ENCODE measurements around the gene ABCA4. TPM values are rescaled to one million over a fixed set of nuclear protein-coding genes. Genes with fewer than 3 reads are reported as not detected.
"Not testable (repeated sequence)": the region's sequence is repeated elsewhere in the genome, so short reads cannot be mapped to it uniquely, and the experiment has no call there.

Gene ABCA4
- under 1 TPM; 0.10 to 0.14 TPM for total RNA-seq

DNA sequence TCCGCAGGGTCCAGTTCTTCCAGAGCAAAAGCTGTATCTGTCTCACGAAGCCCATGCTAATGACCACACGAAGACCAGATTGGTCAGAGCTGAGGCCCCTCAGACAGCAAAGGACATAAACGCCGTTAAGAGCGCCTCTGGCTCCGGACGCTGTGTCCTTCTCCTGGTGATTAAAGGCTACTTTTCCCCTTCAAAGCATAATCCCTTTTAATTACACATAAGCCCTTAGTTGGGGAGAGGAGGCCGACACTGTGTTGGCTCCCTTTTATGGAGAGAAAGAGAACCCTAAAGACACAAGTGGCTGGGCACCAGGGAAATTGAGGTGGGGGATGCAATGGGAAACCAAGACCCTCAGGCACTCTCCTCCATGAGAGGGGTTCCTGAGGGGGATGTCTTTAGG is at the start of gene ABCA4:
Gene ABCA4, minus strand, starts transcription at position 158 of the 400 bp plus-strand sequence. Its CDS starts 103 bp downstream, at position 55.
- CTCF ChIA-PET: no interaction called here
- intact Hi-C loops (cut with micrococcal nuclease): no loop called here

DNA sequence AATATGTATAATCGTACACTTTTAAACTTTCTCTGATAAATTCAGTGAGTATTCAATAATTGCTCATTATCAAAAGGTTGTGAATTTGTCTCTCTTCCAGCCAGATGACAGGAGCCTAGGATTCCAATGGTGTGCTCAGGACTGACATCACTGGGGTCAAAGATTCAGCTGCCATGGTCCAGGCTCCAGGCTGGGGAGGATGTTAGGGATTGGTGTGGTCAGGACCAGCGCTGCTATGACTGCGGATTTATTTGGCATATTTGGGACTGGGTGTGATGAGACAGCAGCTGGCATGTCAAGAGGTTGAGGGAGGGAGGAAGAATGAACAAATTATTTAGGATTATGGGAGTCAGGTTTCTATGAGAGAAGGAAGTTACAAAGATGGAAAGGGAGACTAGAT is 48.2 kb upstream of the ABCA4 start:
- H3K4me3 Mint-ChIP-seq: no peak overlapping the region
- no peaks in the 10 kb centered on the region for H3K4me1 Mint-ChIP-seq (ENCODE audit: low read depth)
- no peaks in the 10 kb centered on the region for H3K9me3 Mint-ChIP-seq
- H3K27ac Mint-ChIP-seq: no peak overlapping the region
- no peaks in the 10 kb centered on the region for H3K36me3 Mint-ChIP-seq (ENCODE audit: low read depth)
- CTCF ChIA-PET: no interaction called here
- no peak for DNase-seq
- peaks cover 9% of the 10 kb centered on the region for H3K27me3 Mint-ChIP-seq (ENCODE audit: low read depth)
- intact Hi-C loops (cut with micrococcal nuclease): no loop called here

More for the DNA sequence above, at the start of gene ABCA4:
- no peaks in the 10 kb centered on the region for H3K9me3 Mint-ChIP-seq
- H3K4me3 Mint-ChIP-seq: no peak within 1 kb of the TSS
- DNase-seq: no peak
- no peak within 1 kb of the TSS for H3K27ac Mint-ChIP-seq
- H3K27me3 Mint-ChIP-seq (ENCODE audit: low read depth): peaks cover 3% of the 10 kb centered on the region
- no peaks in the 10 kb centered on the region for H3K36me3 Mint-ChIP-seq (ENCODE audit: low read depth)
- no peaks in the 10 kb centered on the region for H3K4me1 Mint-ChIP-seq (ENCODE audit: low read depth)

DNA sequence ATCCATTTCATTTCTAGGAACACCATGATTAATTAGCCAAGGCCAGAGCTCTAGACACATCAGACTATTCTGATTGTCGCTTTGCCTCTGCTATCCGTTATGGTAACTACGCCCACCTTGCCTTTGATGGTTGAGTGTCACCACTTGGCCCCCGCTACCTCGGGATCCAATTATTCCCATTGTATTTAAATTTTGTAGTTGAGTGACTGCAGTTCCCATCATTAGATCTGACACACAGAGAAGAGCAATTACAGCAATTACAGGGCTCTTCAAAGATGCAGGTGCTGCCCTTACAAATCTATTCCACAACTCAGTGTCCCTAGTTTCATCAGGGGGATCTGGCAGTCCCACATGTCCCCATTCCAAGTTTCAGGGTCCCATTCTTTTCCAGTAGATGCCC is 44.9 kb upstream of the ABCA4 start:
- no peaks in the 10 kb centered on the region for H3K36me3 Mint-ChIP-seq (ENCODE audit: low read depth)
- intact Hi-C loops (cut with micrococcal nuclease): no loop called here
- peaks cover 18% of the 10 kb centered on the region for H3K27me3 Mint-ChIP-seq (ENCODE audit: low read depth)
- H3K27ac Mint-ChIP-seq: no peak overlapping the region
- DNase-seq: no peak
- H3K4me1 Mint-ChIP-seq (ENCODE audit: low read depth): no peaks in the 10 kb centered on the region
- no peak overlapping the region for H3K4me3 Mint-ChIP-seq
- H3K9me3 Mint-ChIP-seq: no peaks in the 10 kb centered on the region
- CTCF ChIA-PET: no interaction called here

DNA sequence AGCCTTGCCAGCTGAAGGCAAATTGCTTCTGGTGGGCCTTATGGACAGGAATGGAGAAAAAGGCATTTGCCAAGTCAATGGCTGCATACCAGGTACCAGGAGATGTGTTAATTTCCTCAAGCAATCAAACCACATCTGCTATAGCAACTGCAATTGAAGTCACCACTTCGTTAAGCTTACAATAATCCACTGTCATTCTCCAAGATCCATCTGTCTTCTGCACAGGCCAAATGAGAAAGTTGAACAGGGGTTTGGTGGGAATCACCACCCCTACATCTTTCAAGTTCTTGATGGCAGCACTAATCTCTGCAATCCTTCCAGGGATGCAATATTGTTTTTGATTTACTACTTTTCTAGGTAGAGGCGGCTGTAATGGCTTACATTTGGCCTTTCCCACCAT is 43.9 kb upstream of the ABCA4 start:
- intact Hi-C loops (cut with micrococcal nuclease); DNase-seq; H3K27ac Mint-ChIP-seq; H3K4me3 Mint-ChIP-seq; CTCF ChIA-PET; H3K4me1 Mint-ChIP-seq (ENCODE audit: low read depth); H3K36me3 Mint-ChIP-seq (ENCODE audit: low read depth); H3K9me3 Mint-ChIP-seq: not testable (repeated sequence)
- peaks cover 20% of the 10 kb centered on the region for H3K27me3 Mint-ChIP-seq (ENCODE audit: low read depth)

DNA sequence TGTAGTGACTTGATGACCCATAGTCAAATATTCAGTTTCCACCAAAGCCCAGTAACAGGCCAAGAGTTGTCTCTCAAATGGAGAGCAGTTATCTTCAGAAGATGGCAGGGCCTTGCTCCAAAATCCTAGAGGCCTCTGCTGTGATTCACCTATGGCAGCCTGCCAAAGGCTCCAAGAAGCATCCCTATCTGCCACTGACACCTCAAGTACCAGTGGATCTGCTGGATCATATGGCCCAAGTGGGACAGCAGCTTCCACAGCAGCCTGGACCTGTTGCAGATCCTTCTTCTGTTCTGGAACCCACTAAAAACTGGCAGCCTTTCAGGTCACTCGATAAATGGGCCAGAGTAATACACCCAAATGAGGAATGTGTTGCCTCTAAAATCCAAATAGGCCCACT is 43.2 kb upstream of the ABCA4 start:
- H3K27ac Mint-ChIP-seq; H3K36me3 Mint-ChIP-seq (ENCODE audit: low read depth); H3K9me3 Mint-ChIP-seq; intact Hi-C loops (cut with micrococcal nuclease); DNase-seq; H3K4me3 Mint-ChIP-seq; CTCF ChIA-PET; H3K4me1 Mint-ChIP-seq (ENCODE audit: low read depth): not testable (repeated sequence)
- peaks cover 18% of the 10 kb centered on the region for H3K27me3 Mint-ChIP-seq (ENCODE audit: low read depth)

DNA sequence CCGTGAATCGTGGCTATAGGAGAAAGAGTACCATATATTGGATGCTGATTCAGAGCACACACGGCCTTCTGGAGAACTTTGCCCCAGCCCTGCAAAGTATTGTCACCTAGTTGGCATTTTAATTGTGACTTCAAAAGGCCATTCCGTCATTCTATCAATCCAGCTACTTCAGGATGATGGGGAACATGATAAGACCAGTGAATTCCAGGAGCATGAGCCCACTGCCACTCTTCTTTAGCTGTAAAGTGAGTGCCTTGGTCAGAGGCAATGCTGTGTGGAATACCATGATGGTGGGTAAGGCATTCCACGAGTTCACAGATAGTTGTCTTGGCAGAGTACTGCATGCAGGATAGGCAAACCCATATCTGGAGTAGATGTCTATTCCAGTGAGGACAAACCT is 42.3 kb upstream of the ABCA4 start:
- H3K9me3 Mint-ChIP-seq; DNase-seq; H3K4me1 Mint-ChIP-seq (ENCODE audit: low read depth); CTCF ChIA-PET; intact Hi-C loops (cut with micrococcal nuclease); H3K4me3 Mint-ChIP-seq; H3K36me3 Mint-ChIP-seq (ENCODE audit: low read depth); H3K27ac Mint-ChIP-seq: not testable (repeated sequence)
- H3K27me3 Mint-ChIP-seq (ENCODE audit: low read depth): peaks cover 20% of the 10 kb centered on the region

DNA sequence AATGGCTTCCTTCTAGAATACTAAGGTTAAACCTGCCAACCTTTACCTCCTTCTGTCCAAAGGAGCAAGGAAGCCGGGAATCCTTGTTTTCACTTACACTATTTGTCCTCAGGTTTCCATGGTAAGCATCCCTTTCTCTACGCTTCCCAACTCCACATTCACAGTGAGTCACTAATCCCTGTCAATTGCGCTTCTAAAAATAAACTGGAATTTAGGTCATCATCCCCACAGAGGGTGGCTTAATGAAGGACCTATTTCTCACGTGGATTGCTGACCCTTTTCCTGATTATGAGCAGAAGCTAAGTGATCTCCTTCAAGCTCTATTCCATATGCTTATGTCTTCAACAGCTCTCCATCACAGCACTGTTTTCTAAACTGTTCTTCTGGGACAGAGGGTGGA is 39.9 kb upstream of the ABCA4 start:
- Mint-ChIP-seq H3K9me3 (no peaks in the 10 kb centered on the region), H3K27me3 (ENCODE audit: low read depth) (peaks cover 17% of the 10 kb centered on the region), H3K4me3 (no peak overlapping the region), H3K36me3 (ENCODE audit: low read depth) (no peaks in the 10 kb centered on the region), H3K4me1 (ENCODE audit: low read depth) (no peaks in the 10 kb centered on the region), H3K27ac (no peak overlapping the region)
- CTCF ChIA-PET: no interaction called here
- intact Hi-C loops (cut with micrococcal nuclease): no loop called here
- no peak for DNase-seq

DNA sequence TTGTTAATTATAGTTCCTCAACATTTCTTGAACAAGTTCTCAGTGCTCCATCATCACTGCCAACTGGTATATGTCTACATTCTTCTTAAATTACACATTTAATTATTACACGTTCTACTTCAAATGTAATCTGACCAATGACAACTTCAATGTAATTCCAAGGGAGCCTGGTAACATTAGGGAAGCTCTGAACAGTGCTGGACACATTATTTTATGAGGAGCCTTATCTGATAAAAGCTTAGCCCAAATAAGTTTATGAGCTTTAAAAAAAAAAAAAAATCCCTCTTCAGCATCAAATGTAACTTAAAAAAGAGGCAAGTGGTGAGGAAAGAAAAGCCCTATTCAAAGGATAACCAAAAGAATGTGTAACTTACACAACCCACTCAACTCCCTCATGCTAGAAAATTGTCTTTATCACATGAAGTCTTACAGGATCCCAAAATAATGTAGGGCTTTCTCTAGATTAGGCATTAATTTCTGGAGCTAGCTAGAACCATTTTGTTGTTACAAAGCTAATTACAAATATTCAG is 35.2 kb upstream of the ABCA4 start:
- Mint-ChIP-seq H3K4me1 (ENCODE audit: low read depth) (no peaks in the 10 kb centered on the region), H3K36me3 (ENCODE audit: low read depth) (no peaks in the 10 kb centered on the region), H3K9me3 (no peaks in the 10 kb centered on the region), H3K4me3 (no peak overlapping the region), H3K27ac (no peak overlapping the region), H3K27me3 (ENCODE audit: low read depth) (peaks cover 7% of the 10 kb centered on the region)
- intact Hi-C loops (cut with micrococcal nuclease): no loop called here
- DNase-seq: no peak
- CTCF ChIA-PET: interaction anchor here (0.6 kb wide), 1 partner anchor 46 kb away, joined by 3 read pairs; no protein-coding TSS in a partner anchor

DNA sequence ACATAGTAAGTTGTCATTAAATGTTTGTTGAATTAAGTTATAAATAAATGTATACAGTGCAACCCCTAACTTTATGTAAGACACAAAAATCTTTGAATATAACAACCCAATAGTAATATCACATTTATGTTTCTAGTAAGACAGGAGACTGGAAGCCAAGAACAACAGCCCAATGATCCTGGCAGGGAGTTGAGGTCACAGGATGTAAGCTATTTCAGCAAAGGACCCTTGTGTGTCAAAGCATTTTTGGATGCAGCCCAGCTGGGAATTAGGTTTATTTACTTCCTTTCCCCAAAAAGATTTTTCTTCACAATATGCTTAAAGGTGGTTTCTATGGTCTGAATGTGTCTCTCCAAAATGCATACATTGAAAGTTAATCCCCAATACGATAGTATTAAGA is 34.0 kb upstream of the ABCA4 start:
- no peaks in the 10 kb centered on the region for H3K36me3 Mint-ChIP-seq (ENCODE audit: low read depth)
- CTCF ChIA-PET: interaction anchor here (0.6 kb wide), 1 partner anchor 119 kb away, joined by 3 read pairs; no protein-coding TSS in a partner anchor
- H3K4me1 Mint-ChIP-seq (ENCODE audit: low read depth): no peaks in the 10 kb centered on the region
- DNase-seq: no peak
- intact Hi-C loops (cut with micrococcal nuclease): no loop called here
- peaks cover 3% of the 10 kb centered on the region for H3K27me3 Mint-ChIP-seq (ENCODE audit: low read depth)
- H3K9me3 Mint-ChIP-seq: no peaks in the 10 kb centered on the region
- no peak overlapping the region for H3K4me3 Mint-ChIP-seq
- no peak overlapping the region for H3K27ac Mint-ChIP-seq

DNA sequence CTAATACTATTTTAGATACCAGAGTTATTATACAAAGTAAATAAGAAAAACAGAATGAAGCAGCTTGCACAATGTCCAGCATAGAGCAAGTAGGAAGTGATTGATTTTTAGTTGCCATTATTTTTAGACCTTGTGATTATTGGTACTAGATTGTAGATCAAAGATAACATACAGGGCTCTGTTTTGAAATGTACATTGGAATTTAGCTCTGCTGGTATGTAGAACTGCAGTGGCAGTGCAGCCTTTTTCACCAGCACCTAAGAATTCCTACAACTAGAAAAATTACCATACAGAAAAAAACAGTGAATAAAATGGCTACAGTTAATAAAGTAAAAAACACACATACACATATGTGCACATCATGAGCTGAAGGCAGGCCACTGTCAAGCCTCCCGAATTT is 32.2 kb upstream of the ABCA4 start:
- no peak overlapping the region for H3K27ac Mint-ChIP-seq
- H3K27me3 Mint-ChIP-seq (ENCODE audit: low read depth): no peaks in the 10 kb centered on the region
- no peaks in the 10 kb centered on the region for H3K36me3 Mint-ChIP-seq (ENCODE audit: low read depth)
- H3K4me1 Mint-ChIP-seq (ENCODE audit: low read depth): no peaks in the 10 kb centered on the region
- intact Hi-C loops (cut with micrococcal nuclease): no loop called here
- no peaks in the 10 kb centered on the region for H3K9me3 Mint-ChIP-seq
- DNase-seq: no peak
- no peak overlapping the region for H3K4me3 Mint-ChIP-seq
- CTCF ChIA-PET: no interaction called here

DNA sequence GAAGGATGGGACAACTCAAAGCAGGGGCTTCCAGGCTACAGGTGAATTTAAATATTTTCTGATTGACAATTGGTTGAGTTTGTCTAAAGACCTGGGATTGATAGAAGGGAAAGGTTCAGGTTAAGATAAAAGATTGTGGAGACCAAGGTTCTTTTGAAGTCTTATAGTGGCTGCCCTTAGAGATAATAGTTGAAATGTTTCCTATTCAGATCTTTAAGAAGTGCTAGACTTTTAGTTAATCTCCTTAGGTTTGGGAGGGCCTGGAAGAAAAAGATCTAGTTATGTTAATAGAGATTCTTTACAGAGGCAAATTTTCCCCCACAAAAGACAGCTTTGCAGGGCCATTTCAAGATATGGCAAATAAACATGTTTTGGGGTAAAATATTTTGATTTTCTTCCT is 28.2 kb upstream of the ABCA4 start:
- H3K9me3 Mint-ChIP-seq; intact Hi-C loops (cut with micrococcal nuclease); H3K36me3 Mint-ChIP-seq (ENCODE audit: low read depth); H3K4me3 Mint-ChIP-seq; DNase-seq; H3K27ac Mint-ChIP-seq; H3K4me1 Mint-ChIP-seq (ENCODE audit: low read depth); H3K27me3 Mint-ChIP-seq (ENCODE audit: low read depth); CTCF ChIA-PET: not testable (repeated sequence)

DNA sequence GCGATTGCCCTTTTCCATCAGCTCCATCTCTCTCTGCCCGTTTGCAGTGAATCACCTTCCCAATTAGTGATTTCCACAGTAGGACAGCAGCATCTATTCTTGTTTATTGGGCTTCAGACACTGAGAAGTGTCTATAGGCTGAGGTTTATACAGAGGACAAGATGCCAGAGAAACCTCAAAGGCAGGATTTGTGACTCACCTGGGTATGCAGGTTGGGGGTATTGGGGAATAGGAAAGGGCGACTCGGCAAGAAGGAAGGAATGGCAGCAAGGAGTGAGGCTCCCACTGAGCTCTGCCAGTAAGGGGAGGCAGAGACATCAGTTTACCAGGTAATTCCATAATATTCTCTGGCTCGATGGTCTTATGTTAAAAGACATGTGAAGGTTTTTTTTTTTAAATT is 25.3 kb upstream of the ABCA4 start:
- no peaks in the 10 kb centered on the region for H3K27me3 Mint-ChIP-seq (ENCODE audit: low read depth)
- no peaks in the 10 kb centered on the region for H3K4me1 Mint-ChIP-seq (ENCODE audit: low read depth)
- H3K36me3 Mint-ChIP-seq (ENCODE audit: low read depth): no peaks in the 10 kb centered on the region
- DNase-seq: no peak
- no peak overlapping the region for H3K27ac Mint-ChIP-seq
- CTCF ChIA-PET: no interaction called here
- intact Hi-C loops (cut with micrococcal nuclease): no loop called here
- H3K4me3 Mint-ChIP-seq: no peak overlapping the region
- no peaks in the 10 kb centered on the region for H3K9me3 Mint-ChIP-seq

DNA sequence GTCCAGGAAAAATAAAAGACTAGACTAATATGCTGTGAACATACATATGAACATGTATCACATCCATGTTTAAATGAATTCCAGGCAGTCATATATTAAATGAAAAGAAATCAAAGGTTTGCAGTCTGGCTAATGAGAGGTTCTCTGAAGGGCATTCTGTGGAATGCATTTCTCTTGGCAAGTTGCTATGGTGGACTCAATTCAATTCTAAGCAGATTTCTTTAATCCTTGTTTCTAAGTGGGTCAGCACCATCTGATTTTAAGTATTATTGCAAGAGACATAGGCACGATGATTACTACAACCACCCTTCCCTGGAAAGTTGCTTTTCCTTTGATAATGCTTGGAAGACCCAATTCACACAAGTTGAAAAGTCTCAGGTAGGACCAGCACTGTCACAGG is 23.9 kb upstream of the ABCA4 start:
- Mint-ChIP-seq H3K27me3 (ENCODE audit: low read depth) (no peaks in the 10 kb centered on the region), H3K9me3 (no peaks in the 10 kb centered on the region), H3K4me3 (no peak overlapping the region), H3K4me1 (ENCODE audit: low read depth) (no peaks in the 10 kb centered on the region), H3K36me3 (ENCODE audit: low read depth) (no peaks in the 10 kb centered on the region), H3K27ac (no peak overlapping the region)
- DNase-seq: no peak
- CTCF ChIA-PET: no interaction called here
- intact Hi-C loops (cut with micrococcal nuclease): no loop called here

DNA sequence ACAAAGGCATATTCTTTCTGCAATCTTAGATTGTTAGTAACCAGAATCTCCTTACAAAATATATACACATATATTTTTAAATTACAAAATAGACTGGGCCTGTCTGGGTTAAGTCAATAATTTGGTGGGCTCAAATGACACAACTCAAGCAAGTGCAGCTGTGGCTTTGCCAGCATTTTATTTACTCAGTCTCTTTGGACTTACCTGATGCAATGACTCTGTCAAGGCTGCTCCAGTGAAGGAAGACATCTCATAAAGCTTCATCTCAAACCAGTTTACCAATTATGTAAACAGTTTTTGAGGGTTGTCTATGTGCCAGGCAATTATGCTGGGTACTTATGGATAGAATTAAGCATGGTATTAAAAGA is 22.8 kb upstream of the ABCA4 start:
- Mint-ChIP-seq H3K36me3 (ENCODE audit: low read depth) (no peaks in the 10 kb centered on the region), H3K27me3 (ENCODE audit: low read depth) (peaks cover 4% of the 10 kb centered on the region), H3K4me1 (ENCODE audit: low read depth) (no peaks in the 10 kb centered on the region), H3K9me3 (no peaks in the 10 kb centered on the region), H3K27ac (no peak overlapping the region), H3K4me3 (no peak overlapping the region)
- no peak for DNase-seq
- intact Hi-C loops (cut with micrococcal nuclease): no loop called here
- CTCF ChIA-PET: interaction anchor here (1.6 kb wide), 1 partner anchor 190 kb away, joined by 3 read pairs; no protein-coding TSS in a partner anchor
